OCI-LY7 (cell line): Measurements from ENCODE around the gene MLST8. TPM values are rescaled to one million over a fixed set of nuclear protein-coding genes. Genes with fewer than 3 reads are reported as not detected.

Experiments used
- BruUV-seq: library from RNA; stranded (reverse); fragments of 400-500 nt; replicated peaks from 2 replicates; lab custom pipeline; 2021; lab: Mats Ljungman, UMichigan
- CTCF ChIA-PET: fragments of 300-600 bp; sonication (Branson Sonifier 250); formaldehyde crosslinking; loops from one replicate; lab custom pipeline; 2022; ENCODE audit warnings: antibody characterized with exemption; ENCODE audit not compliant: unreplicated experiment; lab: Charles Lee
- POLR2A ChIA-PET: fragments of 300-600 bp; sonication (Branson Sonifier 250); formaldehyde crosslinking; loops from one replicate; lab custom pipeline; 2022; ENCODE audit warnings: antibody characterized with exemption; lab: Charles Lee
- DNase-seq: peaks from one replicate; pipeline ENCODE4 v3.0.0-alpha.2; 2015; ENCODE audit warnings: low spot score
- H2AFZ ChIP-seq: fragments of 200-600 bp; sonication (generic), shearing (Covaris generic); 2 replicates; pipeline ENCODE4 v1.6.1; 2014; ENCODE audit warnings: mild to moderate bottlenecking, antibody characterized with exemption, low read length, moderate library complexity
- H3K27ac ChIP-seq: fragments of 200-600 bp; sonication (generic); 2 replicates; pipeline ENCODE4 v1.5.1; 2014; ENCODE audit warnings: mixed run types, low read depth, mild to moderate bottlenecking, moderate library complexity, low read length, inconsistent platforms; ENCODE audit not compliant: poor library complexity, severe bottlenecking
- H3K36me3 ChIP-seq: fragments of 200-600 bp; sonication (generic); 2 replicates; pipeline ENCODE4 v1.6.1; 2014; ENCODE audit warnings: mild to moderate bottlenecking, antibody characterized with exemption, low read length, moderate library complexity, mixed read lengths; ENCODE audit not compliant: insufficient read depth
- H3K4me1 ChIP-seq: fragments of 200-600 bp; sonication (generic); 2 replicates; pipeline ENCODE4 v1.5.1; 2014; ENCODE audit warnings: mild to moderate bottlenecking, low read length; ENCODE audit not compliant: insufficient read depth, poor library complexity, severe bottlenecking
- H3K4me2 ChIP-seq: fragments of 200-600 bp; sonication (generic); 2 replicates; pipeline ENCODE4 v1.6.1; 2014; ENCODE audit warnings: mild to moderate bottlenecking, low read length
- H3K4me3 ChIP-seq: fragments of 200-600 bp; sonication (generic); 2 replicates; pipeline ENCODE4 v1.5.1; 2014; ENCODE audit warnings: mild to moderate bottlenecking, low read depth, low read length; ENCODE audit not compliant: poor library complexity, severe bottlenecking
- H3K79me2 ChIP-seq: fragments of 200-600 bp; sonication (generic); 2 replicates; pipeline ENCODE4 v1.6.1; 2016; ENCODE audit warnings: low read depth, mild to moderate bottlenecking, low read length, moderate library complexity, mixed read lengths; ENCODE audit not compliant: insufficient read depth
- H3K9me2 ChIP-seq: fragments of 200-600 bp; sonication (generic); 2 replicates; pipeline ENCODE4 v1.6.1; 2016; ENCODE audit warnings: mild to moderate bottlenecking, low read length, mixed read lengths; ENCODE audit not compliant: insufficient read depth
- H3K9me3 ChIP-seq: fragments of 200-600 bp; sonication (generic); 2 replicates; pipeline ENCODE4 v1.6.1; 2014; ENCODE audit warnings: mild to moderate bottlenecking, mixed run types, low read length, mixed read lengths
- H4K20me1 ChIP-seq: fragments of 200-600 bp; sonication (generic); 2 replicates; pipeline ENCODE4 v1.6.1; 2014; ENCODE audit warnings: mild to moderate bottlenecking, antibody characterized with exemption, low read length, moderate library complexity, mixed read lengths; ENCODE audit not compliant: insufficient read depth
- EZH2phosphoT487 ChIP-seq: fragments of 200-600 bp; sonication (generic); IDR thresholded peaks from 2 replicates; pipeline ENCODE4 v1.6.1; 2018; ENCODE audit warnings: low read depth, borderline replicate concordance, mild to moderate bottlenecking, mixed run types, antibody characterized with exemption, low read length, moderate library complexity, mixed read lengths
- intact Hi-C: fragments of 100-400 bp; cut with micrococcal nuclease; formaldehyde crosslinking; loops from one replicate; pipeline ENCODE4 v1.10.0; 2022; ENCODE audit not compliant: unreplicated experiment
- total RNA-seq, 2 experiments: library from RNA; depleted of rRNA in 1 of 2; stranded (reverse); fragments of >200 nt in 1 of 2; shearing (Covaris generic) in 1 of 2; gene quantifications; 2 replicates each; pipeline ENCODE4 v1.2.3, GENCODE V29; 2014 to 2022
- TF ChIP-seq, protein P1 (sequence below): fragments of 200-600 bp; sonication (generic); conservative IDR thresholded peaks from 2 replicates; pipeline ENCODE4 v1.5.1; 2014; ENCODE audit warnings: mild to moderate bottlenecking, antibody characterized with exemption, low read length, moderate library complexity, mixed read lengths

MLST8 gene
- total RNA-seq, 2 experiments from 2014 or later = 65.4 to 71.3 TPM

DNA sequence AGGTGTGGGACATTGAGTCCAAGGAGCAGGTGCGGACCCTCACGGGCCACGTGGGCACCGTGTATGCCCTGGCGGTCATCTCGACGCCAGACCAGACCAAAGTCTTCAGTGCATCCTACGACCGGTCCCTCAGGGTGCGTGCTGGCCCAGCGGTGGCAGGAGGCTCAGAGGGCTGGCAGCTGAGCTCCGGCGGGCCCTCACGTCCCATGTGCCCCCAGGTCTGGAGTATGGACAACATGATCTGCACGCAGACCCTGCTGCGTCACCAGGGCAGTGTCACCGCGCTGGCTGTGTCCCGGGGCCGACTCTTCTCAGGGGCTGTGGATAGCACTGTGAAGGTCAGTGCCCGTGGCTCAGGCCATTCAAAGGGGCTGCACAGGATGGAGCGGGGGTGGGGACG lies 29.2 kb upstream of the MLST8 start:
- no TSS peak for BruUV-seq
- Histone ChIP-seq H3K27ac (no peak overlapping the region), H3K4me3 (no peak overlapping the region), H3K79me2 (no peaks in the 10 kb centered on the region), H3K4me1 (no peaks in the 10 kb centered on the region), H3K36me3 (peaks cover 60% of the 10 kb centered on the region), H3K9me3 (no peaks in the 10 kb centered on the region), H3K9me2 (no peaks in the 10 kb centered on the region), H2AFZ (no peak overlapping the region), H4K20me1 (no peaks in the 10 kb centered on the region), H3K4me2 (no peak overlapping the region)
- ChIA-PET CTCF (no interaction called here), POLR2A (no interaction called here)
- TF ChIP-seq, protein P1, sequence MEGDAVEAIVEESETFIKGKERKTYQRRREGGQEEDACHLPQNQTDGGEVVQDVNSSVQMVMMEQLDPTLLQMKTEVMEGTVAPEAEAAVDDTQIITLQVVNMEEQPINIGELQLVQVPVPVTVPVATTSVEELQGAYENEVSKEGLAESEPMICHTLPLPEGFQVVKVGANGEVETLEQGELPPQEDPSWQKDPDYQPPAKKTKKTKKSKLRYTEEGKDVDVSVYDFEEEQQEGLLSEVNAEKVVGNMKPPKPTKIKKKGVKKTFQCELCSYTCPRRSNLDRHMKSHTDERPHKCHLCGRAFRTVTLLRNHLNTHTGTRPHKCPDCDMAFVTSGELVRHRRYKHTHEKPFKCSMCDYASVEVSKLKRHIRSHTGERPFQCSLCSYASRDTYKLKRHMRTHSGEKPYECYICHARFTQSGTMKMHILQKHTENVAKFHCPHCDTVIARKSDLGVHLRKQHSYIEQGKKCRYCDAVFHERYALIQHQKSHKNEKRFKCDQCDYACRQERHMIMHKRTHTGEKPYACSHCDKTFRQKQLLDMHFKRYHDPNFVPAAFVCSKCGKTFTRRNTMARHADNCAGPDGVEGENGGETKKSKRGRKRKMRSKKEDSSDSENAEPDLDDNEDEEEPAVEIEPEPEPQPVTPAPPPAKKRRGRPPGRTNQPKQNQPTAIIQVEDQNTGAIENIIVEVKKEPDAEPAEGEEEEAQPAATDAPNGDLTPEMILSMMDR = no peak
- no peak for TF ChIP-seq EZH2phosphoT487
- no peak for DNase-seq
- intact Hi-C loops = no loop called here

DNA sequence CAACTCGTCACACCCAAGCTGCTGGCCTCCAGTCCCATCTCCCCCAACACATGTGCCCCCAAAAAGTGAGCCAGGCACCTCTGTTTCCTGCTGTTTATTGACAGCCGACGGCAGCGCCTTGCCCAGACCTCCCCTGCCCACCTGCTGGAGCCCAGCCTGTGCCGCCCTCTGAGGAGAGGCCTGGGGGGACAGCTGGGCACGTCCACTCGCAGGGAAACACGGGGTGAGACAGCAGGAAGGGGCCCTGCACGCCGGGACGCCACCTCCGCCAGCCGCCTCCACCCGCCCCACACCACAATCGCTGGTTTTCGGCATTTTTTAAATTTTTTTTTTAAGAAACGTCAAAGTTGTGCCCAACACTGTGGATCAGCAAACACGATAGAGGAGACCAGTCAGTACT lies 28.2 kb upstream of the MLST8 start:
- H3K27ac ChIP-seq = no peak overlapping the region
- TF ChIP-seq, protein P1 = no peak

DNA sequence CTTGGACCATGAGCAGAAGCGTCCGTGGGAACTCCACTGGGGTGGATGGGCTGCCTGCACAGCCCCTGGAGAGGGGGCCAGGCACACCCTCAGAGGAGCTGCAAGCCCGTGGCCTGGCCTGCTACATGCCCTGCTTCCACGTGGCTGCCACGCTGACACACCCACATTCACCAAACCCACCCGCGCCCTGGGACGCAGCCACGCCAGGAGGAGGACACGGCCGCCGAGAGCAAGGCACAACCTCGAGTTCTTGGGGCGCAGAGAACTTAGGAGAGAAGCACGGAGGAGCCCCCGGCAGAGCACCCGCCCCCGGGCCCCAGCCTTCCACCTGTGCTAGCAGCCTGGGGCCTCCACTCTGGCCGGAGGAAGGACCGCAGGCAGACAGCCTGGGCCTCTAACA lies 27.7 kb upstream of the MLST8 start:
- Histone ChIP-seq H3K79me2 (no peaks in the 10 kb centered on the region), H3K4me1 (no peaks in the 10 kb centered on the region), H3K27ac (no peak overlapping the region), H3K4me3 (no peak overlapping the region), H2AFZ (no peak overlapping the region), H3K36me3 (peaks cover 66% of the 10 kb centered on the region), H3K9me2 (no peaks in the 10 kb centered on the region), H3K9me3 (no peaks in the 10 kb centered on the region), H4K20me1 (no peaks in the 10 kb centered on the region), H3K4me2 (no peak overlapping the region)
- ChIA-PET CTCF (interaction anchor here (0.7 kb wide), 1 partner anchor 110 kb away, joined by 3 read pairs; no protein-coding TSS in a partner anchor), POLR2A (no interaction called here)
- DNase-seq = no peak
- BruUV-seq = no TSS peak
- TF ChIP-seq, protein P1 = no peak
- TF ChIP-seq EZH2phosphoT487 = no peak
- intact Hi-C loops = no loop called here

More for the DNA sequence above, 28.2 kb upstream of the MLST8 start:
- ChIA-PET CTCF (no interaction called here), POLR2A (no interaction called here)
- H3K9me3 ChIP-seq = no peaks in the 10 kb centered on the region
- no peak overlapping the region for H3K4me2 ChIP-seq
- no peak overlapping the region for H3K4me3 ChIP-seq
- intact Hi-C loops = no loop called here
- no peaks in the 10 kb centered on the region for H3K79me2 ChIP-seq
- no peaks in the 10 kb centered on the region for H3K9me2 ChIP-seq
- H3K36me3 ChIP-seq = peaks cover 62% of the 10 kb centered on the region
- no peak for DNase-seq
- H3K4me1 ChIP-seq = no peaks in the 10 kb centered on the region
- H4K20me1 ChIP-seq = no peaks in the 10 kb centered on the region
- no peak overlapping the region for H2AFZ ChIP-seq
- no TSS peak for BruUV-seq
